Posterior cingulate gyrus (tissue), 11 donors: ENCODE results near the gene GRIP2.
A peak's percentile ranks its signal among the peaks of the same experiment; 100 is the strongest.
"Not testable (repeated sequence)": the region's sequence is repeated elsewhere in the genome, so short reads cannot be mapped to it uniquely, and the experiment has no call there.

Experiments used
- DNase-seq, 10 donors: peaks; one replicate each; pipeline versions ENCODE4 v3.0.0 to v3.0.0-alpha.2; 2020 to 2021; ENCODE audit warnings: mixed read lengths in 3 of 10
- intact Hi-C: fragments of 100-400 bp; cut with DNase I; formaldehyde crosslinking; loops from one replicate; pipeline ENCODE4 v1.15.1; 2023

GRIP2 gene

GRCh38 chr3:14524311-14524711 is 15.8 kb downstream of the GRIP2 start:
- peak in 3 of 10 donors; percentile 5 to 82 (median 75) for DNase-seq

GRCh38 chr3:14523792-14524191 is 16.4 kb downstream of the GRIP2 start:
- DNase-seq: peak in 3 of 10 donors; percentile 1 to 28 (median 22)
- intact Hi-C loops: no loop called here

More at GRCh38 chr3:14524311-14524711, 15.8 kb downstream of the GRIP2 start:
- intact Hi-C loops: no loop called here

GRCh38 chr3:14522768-14523167 is 17.4 kb downstream of the GRIP2 start:
- peak in 2 of 10 donors; percentile 6 to 33 for DNase-seq
- intact Hi-C loops: no loop called here

GRCh38 chr3:14522129-14522691 is 17.9 kb downstream of the GRIP2 start:
- peak in 3 of 10 donors; percentile 5 to 74 (median 57) for DNase-seq
- intact Hi-C loops: no loop called here

DNA sequence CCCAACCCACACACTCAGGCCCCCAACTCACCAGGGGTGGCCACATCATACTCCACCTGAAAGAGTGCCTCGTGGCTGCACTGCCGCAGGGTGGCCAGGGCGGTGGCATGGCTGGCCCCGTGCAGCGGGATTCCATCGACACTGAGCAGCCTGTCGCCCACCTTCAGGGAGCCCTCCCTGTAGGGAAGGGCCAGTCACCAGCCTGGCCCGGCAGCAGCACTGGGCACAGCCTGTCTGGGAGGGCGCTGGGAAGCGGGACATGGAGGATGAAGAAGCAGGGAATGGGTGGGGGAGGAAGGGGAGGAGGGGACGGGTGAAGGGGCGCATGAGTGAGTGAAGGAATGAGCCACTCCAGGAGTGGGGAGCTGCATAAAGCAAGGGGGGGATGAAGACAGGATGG is 18.5 kb downstream of the GRIP2 start:
- intact Hi-C loops: no loop called here
- peak in 2 of 10 donors; percentile 2 to 23 for DNase-seq

GRCh38 chr3:14520967-14521366 is 19.2 kb downstream of the GRIP2 start:
- intact Hi-C loops: no loop called here
- peak in 3 of 10 donors; percentile 4 to 47 (median 11) for DNase-seq

GRCh38 chr3:14520149-14520548 is 20.0 kb downstream of the GRIP2 start:
- peak in 4 of 10 donors; percentile 5 to 71 (median 46) for DNase-seq
- intact Hi-C loops: no loop called here

- intact Hi-C loops: no loop called here
- peak in 2 of 10 donors; percentile 3 to 33 for DNase-seq
Measured at GRCh38 chr3:14519406-14519805, 20.7 kb downstream of the GRIP2 start.

GRCh38 chr3:14518893-14519292 is 21.2 kb downstream of the GRIP2 start:
- peak in 1 of 10 donors; percentile 64 for DNase-seq
- intact Hi-C loops: no loop called here

GRCh38 chr3:14518432-14518802 is 21.7 kb downstream of the GRIP2 start:
- intact Hi-C loops: no loop called here
- peak in 2 of 10 donors; percentile 58 to 82 for DNase-seq

DNA sequence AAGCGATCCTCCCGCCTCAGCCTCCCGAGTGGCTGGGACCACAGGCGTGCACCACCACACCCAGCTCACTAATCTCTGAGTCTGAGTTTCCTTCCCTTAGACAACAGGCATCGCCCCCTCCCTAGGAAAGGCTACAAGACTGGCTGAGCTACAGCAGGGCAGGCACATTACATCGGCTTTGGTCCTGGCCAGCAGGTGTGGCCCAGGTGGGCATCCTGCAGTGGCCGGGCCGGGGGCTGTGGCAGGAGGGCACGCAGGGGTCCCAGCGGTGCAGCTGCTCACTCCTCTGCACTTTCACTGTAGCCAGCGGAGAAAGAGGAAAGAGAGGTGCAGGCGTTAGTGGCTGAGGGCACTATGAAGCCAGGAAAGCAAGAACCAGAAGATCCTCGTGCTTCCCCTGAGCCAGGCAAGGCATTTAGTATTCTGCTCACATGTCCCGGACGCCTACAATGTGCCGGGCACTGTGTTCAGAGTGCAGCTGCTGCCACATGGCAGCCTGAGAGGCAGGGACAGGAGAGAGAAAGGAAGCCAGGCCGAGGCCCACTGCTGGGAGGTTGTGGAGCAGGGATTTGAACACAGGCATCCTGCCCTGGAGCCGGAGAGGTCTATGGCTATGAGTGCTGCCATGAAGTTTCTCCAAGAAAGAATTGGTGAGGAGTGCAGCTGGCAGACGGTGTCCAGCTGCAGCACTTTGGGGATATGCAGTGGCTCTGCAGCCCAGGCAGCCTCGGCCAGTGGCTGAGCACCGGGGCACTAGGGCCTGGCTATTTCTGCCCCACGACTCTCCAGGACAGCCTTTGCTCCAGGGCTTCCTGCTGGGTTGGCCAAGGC is 22.3 kb downstream of the GRIP2 start:
- intact Hi-C loops: no loop called here
- peak in 3 of 10 donors; percentile 5 to 79 (median 57) for DNase-seq

- peak in 4 of 10 donors; percentile 5 to 64 (median 29) for DNase-seq
- intact Hi-C loops: no loop called here
Measured at GRCh38 chr3:14516738-14517345, 23.3 kb downstream of the GRIP2 start.

DNA sequence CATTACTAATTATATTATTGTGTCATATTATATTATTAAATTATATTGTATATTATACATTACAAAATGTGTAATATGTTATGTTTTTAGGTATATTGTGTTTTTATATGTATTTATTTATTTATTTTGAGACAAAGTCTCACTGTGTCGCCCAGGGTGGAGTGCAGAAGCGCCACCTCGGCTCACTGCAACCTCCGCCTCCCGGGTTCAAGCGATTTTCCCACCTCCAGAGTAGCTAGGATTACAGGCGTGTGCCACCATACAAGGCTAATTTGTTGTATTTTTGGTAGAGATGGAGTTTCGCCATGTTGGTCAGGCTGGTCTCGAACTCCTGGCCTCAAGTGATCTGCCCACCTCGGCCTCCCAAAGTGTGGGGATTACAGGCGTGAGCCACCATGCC is 24.6 kb downstream of the GRIP2 start:
- intact Hi-C loops: not testable (repeated sequence)

GRCh38 chr3:14514323-14514720 is 25.8 kb downstream of the GRIP2 start:
- DNase-seq: peak in 3 of 10 donors; percentile 6 to 58 (median 57)

More for the DNA sequence above, 24.6 kb downstream of the GRIP2 start:
- DNase-seq: peak in 1 of 10 donors; percentile 45

GRCh38 chr3:14513566-14514322 is 26.4 kb downstream of the GRIP2 start:
- intact Hi-C loops: no loop called here
- peak in 2 of 10 donors; percentile 3 to 54 for DNase-seq

More at GRCh38 chr3:14514323-14514720, 25.8 kb downstream of the GRIP2 start:
- intact Hi-C loops: no loop called here

DNA sequence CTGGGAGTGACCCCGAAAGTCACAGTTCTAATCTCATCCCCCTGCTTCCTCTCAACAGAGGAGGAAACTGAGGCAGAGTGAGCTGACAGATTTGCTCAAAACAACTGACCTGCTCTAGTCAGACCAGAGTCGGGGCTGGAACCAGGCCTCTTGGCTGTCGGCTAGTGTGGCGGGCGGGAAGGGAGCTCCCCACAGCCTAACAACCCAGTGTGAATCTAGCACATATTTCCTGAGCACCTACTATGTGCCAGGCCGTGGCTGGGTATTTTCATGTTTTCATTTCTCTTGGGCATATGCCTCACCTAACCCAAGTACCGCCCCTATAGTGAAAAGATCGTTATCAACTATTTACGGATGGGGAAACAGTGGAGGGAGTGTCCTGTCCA is 27.2 kb downstream of the GRIP2 start:
- peak in 2 of 10 donors; percentile 16 to 19 for DNase-seq
- intact Hi-C loops: no loop called here

DNA sequence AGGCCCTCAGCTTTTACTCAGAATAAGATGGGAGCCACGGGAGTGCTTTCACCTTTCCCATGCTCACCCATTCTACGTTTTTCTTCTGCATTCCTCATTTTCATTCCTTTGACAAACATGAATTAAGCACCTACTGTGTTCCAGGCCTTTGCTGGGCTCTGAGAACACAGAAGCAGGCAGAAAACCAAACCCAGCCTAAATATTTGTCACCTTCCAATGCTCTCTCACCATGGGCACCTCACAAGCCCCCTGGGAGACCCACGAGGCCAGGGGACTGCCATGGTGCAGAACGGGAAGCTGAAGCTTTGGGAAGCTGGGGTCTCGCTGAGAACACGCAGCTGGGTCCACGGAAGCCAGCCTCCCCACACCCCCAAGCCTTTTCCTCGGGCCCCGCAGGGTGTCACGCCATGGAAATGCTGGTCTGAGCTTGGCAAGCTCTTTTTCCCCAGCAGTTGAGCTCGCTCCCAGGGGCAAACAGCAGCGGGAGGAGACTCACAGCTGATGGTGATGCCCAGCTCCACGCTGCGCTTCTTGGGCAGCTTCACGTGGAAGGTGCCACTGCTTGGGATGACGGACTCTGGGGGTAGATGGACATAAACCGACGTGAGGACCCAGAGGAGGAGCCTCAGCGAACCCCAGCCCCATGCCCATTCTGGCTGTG is 27.7 kb downstream of the GRIP2 start:
- intact Hi-C loops: no loop called here
- DNase-seq: peak in 2 of 10 donors; percentile 17 to 75

DNA sequence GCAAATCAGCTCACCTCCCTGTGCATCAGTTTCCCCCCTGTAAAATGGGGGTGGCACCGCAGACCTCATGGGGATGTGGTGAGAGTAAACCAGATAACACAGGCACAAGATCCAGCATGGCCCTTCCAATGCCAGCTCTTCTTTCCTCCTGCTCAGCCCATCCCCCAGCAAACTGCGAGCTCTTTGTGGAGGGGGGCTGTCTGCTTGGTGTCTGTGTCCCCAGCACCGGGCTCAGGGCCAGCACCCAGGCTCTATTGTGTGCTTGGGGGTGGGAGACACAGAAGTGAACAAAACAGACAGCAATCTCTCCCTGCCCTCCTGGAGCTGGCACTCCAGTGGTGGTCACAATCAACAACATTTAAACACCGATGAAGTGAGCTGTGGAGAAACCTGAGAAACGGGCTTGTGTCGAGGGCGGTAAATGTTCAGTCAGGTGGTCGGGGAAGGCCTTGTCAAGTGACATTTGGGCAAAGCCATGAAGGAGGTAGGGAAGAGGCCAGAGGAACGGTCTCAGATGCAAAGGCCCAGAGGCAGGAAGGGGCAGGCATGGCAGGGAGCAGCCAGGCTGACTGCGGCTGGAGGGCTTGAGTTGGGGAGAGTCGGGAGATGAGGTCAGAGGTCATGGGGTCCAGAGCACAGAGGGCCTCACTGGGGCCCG is 28.4 kb downstream of the GRIP2 start:
- peak in 3 of 10 donors; percentile 12 to 67 (median 67) for DNase-seq

More for the DNA sequence above, 28.4 kb downstream of the GRIP2 start:
- intact Hi-C loops: no loop called here
